ENCODE measurements around the gene SOAT2.

Gene SOAT2

GRCh38 chr12:53065470-53065869, 37.8 kb upstream of the SOAT2 start:
- no peak for DNase-seq (ENCODE audit: low read depth)

DNA sequence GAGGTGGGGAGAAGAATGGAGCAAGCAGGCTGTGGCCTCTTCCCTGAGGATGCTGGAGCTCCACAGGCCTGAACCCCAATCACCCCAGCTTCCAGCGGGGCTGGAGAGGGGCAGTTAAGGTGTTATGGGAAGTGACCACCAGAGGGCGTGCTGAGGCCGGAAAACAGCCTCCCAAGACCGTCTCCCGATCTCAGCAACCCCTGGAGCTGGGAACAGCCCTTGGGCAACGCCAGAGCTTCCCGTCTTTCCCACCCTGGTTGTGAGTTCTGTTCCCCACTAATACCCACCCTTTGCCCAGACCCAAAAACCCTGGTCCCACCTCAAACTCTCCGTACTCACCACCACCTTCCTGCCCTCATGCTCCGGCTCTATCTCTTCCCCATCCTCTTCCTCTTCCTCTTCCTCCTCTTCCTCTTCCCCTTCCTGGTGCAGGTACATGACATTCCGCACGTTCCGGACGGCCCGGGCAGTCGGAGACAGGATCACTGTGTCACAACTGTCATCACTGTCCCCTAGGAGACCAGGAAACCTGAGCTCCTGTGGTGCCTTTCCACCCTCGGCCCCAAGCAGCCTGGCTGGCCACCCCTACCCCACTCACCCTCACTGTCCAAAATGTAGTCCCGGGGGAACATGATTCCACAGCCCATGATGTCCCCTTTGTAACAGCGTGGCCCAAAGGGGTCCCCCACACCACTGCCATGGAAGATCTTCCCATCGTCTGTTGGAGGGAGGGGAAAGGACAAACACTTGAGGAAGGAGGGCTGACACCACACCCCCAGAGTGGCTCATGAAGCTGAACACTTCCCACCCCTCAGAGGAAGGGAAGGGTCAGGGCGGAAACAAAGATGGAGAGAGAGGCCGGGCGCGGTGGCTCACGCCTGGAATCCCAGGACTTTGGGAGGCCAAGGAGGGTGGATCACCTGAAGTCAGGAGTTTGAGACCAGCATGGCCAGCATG, 37.0 kb upstream of the SOAT2 start:
- peak; percentile 58 for DNase-seq (ENCODE audit: low read depth)

- DNase-seq (ENCODE audit: low read depth) = no peak
These were observed 36.0 kb upstream of the SOAT2 start for GRCh38 chr12:53067074-53067992.

DNA sequence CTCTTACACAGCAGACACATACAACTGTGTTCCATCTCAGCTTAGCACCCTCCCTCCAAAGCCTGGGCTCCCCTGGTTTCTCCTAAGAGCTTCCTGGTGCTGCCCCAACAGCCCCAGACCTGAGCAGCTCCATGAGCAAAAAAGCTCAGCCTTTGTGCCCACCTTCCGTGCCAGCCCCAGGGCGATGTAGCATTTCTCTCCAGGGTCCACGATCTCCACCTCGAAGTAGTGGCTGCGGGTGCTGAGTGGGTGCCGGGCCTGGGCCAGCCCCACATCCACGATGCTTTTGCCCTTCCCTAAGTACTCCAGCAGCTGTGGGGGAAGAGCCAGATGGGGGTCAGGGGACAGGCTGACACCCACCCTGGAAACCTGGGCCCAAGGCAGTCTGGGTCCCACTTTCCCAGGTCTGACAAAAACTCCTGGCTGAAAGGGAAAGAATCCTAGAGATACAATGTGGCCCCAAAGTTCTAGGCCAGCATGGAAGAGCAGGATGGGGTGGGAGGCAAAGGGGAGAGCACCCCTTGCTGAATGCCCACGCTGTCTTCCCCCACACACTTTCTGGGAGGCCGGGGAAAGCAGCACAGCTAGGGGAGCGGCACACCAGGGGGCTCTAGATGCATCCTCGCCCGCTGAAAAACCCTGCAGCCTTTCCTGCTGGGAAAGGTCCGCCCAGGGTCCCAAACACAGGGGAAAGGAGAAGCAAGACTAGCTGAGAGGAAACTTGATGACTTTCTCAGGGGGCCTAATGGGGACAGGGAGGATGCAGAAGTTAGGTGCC, 35.1 kb upstream of the SOAT2 start:
- DNase-seq (ENCODE audit: low read depth) = no peak

DNA sequence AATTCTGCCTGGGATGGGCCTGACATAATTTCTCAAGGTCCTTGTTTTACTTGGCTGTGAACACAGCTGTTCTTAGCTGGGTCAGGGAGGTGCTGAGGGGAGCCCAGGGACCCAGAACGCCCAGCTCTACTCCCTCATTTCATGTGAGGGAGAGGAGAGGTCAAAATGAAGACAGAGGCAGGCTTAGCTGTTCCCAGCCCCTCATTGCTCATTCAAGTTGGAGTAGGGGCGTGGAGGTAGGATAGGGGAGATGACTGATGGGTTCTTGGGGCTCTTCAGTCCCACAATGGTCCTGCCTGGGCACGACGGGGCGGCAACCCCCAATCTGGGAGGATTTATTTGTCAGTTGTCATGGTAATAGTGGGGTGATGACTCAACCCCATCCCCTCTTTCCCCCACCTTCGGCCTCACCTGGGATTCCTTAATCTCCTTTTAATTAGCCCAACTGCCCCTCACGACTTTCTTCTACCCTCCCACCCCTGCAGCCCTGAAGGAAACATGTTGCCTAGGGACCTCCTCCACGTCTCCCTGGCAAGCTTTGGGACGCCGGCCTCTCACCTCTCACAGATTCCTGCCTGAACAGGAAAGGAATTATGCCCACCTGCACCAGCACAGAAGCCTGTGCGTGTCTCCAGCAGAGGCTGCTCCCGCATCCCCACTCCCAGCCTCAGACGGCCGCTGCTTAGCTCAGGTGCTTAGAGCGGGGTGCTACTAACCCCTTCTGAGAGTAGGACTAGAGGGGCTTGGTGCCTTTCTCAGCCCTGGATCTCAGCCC, 34.3 kb upstream of the SOAT2 start:
- no peak for DNase-seq (ENCODE audit: low read depth)

DNA sequence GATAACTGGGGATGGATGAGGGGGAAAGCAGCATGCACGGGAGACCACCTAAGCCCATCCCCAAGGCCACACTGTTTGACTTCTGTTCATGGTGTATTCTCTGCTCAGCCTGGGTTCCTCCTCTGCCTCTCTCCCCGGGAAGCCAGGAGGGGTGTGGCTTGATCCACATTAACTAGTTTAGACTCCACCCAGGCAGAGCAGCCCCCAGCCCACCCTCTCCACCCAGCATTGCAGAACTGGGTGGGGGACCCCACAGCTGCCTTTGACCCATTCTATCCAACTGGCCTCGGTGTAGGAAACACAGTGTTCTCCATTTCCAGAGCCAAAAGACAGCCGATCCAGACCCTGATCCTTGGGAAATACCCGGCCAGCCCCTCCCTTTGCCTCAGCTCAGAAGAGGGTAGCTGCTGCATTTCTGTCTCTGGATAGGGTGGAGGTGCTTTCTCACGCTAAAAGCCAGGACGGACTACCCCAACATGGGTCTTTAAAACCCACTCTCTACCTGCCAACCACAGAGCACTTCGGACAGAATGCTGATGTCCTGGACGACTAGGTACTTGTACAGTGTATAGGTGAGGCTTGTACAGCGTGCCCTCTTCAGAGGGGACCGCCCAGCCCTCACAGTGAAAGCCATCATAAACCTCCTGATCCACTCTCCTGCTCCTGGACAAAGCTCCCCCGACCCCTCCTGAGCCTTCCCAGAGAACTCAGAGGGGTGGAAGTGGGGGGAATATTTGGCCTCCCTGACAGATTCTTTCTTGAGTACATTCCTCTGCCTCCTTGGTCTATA, 33.5 kb upstream of the SOAT2 start:
- DNase-seq (ENCODE audit: low read depth) = no peak

DNA sequence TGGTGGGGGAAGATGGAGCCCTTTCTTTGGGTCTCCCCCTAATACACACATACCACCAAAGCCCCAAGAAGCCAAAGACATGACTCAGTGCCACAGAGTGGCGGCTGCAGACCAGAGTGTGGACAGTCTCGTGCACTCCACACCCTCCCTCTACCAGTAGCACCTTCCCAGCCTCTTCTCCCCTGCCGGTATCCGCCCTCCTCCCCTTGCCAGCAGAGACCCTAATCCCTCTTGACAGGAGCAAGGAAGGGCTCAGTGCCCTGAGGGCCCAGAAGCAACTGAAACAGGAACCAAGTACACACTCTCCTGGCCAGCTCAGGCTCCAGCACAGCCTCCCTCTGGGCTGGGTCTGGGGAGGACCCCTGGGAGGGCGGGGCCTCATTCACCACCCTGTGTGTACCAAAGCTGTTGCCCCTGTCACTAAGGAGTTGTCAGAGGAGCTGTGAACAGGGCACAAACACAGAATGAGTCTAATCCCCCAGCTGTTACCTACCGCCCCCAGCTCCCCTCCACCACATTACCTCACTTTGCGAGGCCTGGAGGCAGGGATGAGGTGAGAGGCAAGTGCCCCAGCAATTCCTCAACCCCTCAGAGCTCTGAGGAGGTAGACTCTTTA, 32.3 kb upstream of the SOAT2 start:
- DNase-seq (ENCODE audit: low read depth) = no peak

- DNase-seq (ENCODE audit: low read depth) = no peak
These were observed 31.4 kb upstream of the SOAT2 start for GRCh38 chr12:53071591-53072551.

DNA sequence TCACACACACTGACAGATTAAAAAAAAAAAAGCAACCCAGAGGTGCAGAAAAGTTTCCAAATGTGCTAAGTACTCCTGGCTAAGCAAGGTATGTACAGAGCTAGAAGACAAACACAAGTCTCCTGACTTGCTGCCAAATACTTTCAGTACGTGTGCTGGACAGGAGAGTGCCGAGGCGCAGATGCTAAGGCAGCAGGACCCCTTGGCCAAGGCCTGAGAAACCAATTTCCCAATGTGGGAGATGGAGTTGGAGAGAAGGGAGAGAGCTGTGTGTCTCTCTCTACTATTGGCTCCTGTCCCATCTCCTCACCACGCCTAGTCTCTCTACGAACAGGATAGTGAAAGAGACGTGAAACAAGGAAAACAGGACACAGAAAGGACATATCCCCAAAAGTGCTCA, 29.4 kb upstream of the SOAT2 start:
- no peak for DNase-seq (ENCODE audit: low read depth)

DNA sequence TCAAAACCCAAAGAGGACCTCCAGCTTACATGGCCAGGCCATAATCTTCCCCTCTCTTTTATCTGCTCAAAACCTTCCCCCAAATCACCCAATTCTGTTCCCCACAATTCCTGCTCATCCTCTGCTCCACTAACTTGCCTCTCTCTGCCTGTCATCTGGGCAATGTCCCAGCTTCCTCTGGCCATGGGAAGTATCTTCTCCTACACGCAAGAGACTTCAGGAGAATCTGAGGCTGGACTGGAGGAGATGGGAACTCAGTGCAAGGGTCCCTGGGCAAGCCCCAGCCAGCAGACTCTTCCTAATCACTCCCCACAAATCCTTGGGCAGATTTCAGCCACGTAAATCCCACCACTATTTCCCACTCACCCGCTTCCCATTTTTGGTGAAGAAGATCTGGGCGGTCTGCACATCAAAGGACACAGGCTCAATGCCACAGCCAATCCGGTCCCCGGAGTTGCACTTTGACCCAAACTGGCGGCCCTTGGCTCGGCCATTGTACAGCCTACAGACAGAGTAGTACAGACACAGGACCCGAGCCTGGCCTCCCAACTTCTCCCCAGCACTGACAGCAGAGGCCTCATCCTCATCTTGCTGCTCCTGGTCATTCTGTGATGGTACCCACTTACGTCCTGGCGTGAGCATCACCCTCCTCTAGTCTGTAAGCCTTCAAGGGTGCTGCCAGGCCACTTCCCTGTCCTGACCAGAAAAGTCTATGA, 28.8 kb upstream of the SOAT2 start:
- DNase-seq (ENCODE audit: low read depth) = no peak

- DNase-seq (ENCODE audit: low read depth) = no peak
These were observed 28.3 kb upstream of the SOAT2 start for GRCh38 chr12:53074999-53075370.

GRCh38 chr12:53076461-53076860, 26.8 kb upstream of the SOAT2 start:
- DNase-seq (ENCODE audit: low read depth) = no peak

GRCh38 chr12:53077030-53077429, 26.3 kb upstream of the SOAT2 start:
- DNase-seq (ENCODE audit: low read depth) = no peak

DNA sequence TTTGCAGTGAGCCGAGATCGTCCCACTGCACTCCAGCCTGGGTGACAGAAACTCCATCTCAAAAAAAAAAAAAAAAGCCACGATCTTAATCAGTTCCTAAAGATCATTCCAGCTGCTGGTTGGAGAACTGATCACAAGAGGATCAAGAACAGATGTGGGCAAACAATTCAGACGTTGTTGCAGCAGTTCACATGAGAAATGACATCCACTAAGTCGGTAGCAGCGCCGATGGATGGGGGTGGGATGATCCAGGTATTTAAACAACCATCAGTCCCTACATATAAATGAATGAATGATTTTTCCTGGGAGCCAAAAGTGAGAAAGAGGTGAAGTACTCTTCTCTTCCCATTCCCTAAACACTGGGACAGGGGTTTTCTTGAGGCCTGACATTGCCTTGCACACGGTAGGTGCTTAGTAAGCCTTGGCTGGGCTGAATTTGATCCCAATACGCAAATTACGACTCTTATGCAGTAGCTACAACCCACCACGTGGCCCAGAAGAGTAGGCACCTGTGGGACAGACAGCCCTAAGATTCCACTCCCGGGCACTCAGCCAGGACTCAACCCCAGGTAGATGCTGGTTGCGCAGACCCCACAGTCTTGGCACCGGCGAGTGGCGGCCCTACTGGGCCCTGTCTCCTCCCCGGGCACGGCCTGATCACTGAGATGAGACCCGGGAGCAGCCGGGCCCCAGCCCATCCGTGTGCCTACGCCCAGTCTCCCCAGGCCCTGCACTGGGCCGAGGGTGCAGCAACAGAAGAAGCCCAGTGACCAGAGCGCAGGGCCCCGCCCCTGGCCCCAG, 24.7 kb upstream of the SOAT2 start:
- no peak for DNase-seq (ENCODE audit: low read depth)

DNA sequence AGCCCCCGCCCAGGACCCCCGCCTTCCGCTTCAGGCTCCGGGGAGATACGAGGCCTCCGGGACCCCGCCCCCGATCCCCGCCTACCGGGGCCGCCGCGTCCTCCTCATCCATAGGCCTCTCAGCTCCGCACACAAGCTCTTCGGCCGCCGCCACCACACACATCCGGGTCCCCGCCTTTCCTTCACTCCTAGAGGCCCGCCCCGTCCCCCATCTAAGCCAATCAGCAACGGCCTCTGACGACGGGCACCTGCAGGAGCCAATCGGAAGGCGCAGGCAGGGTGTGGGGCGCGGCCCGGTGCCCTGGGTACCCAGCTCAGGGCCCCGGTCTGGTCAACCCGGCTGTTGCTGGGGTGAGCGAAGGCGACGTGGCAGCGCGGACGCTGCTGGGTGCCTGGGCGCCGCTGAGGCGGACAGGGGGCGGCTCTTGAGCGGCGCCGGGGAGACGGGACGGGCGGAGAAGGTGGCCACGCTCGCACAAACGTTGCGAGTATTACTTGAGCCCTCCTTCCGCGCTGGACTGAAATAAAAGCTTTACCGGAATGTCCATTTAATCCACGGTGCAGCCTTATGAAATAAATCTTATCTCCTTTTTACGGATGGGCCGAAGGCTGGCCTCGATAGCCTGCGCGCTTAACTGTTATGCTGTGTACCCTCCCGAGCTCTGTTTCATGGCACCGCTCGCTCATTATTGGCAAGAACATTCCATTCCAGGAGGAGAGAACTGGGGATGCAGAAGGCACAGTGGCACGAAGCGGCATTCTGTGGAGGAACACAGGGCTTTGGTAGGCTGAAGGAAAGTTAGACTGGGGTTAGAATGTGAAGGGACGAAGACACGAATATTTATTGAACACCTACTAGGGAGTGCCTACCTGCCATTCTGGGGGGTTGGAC, 23.8 kb upstream of the SOAT2 start, which contains the start of gene SPRYD3:
Gene SPRYD3 (minus strand): TSS at position 165 of the 892 bp plus-strand sequence. CDS start 57 bp downstream, at position 108.
- peak; percentile 96 for DNase-seq (ENCODE audit: low read depth)

GRCh38 chr12:53082637-53083175, 20.6 kb upstream of the SOAT2 start:
- DNase-seq (ENCODE audit: low read depth) = no peak

Data from stimulated activated CD8-positive, alpha-beta memory T cell treated with anti-CD3 and anti-CD28 coated beads, Interleukin-12 subunit alpha, Interleukin-12 subunit beta, amount 100 ng/mL, for 1 hour (primary cell).